T follicular helper cell (primary cell): ENCODE results near the gene LPIN1.
"Not testable (repeated sequence)": the region's sequence is repeated elsewhere in the genome, so short reads cannot be mapped to it uniquely, and the experiment has no call there.

Experiments used
- DNase-seq: peaks from one replicate; pipeline ENCODE4 v3.0.0-alpha.2; 2020; ENCODE audit warnings: low read depth

The LPIN1 gene

DNA sequence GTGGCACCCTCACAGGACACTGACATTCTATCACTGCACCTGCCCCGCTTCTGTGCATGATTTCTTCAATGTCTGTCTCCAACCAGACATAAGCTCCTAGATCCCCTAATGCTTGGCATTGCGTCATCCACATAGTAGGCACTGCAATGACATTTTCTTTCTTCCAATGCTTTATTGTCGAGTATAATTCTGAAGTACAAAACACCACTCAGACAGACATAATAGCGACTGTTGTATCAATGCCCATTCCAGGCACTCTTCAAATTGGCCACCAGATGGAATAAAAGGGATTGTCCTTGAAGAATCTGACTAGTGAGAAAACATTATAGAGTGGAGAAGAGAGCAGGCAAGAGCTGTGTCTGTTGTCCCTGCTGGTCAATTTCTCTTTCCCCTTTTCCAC, 89.0 kb downstream of the LPIN1 start:
- DNase-seq: no peak

DNA sequence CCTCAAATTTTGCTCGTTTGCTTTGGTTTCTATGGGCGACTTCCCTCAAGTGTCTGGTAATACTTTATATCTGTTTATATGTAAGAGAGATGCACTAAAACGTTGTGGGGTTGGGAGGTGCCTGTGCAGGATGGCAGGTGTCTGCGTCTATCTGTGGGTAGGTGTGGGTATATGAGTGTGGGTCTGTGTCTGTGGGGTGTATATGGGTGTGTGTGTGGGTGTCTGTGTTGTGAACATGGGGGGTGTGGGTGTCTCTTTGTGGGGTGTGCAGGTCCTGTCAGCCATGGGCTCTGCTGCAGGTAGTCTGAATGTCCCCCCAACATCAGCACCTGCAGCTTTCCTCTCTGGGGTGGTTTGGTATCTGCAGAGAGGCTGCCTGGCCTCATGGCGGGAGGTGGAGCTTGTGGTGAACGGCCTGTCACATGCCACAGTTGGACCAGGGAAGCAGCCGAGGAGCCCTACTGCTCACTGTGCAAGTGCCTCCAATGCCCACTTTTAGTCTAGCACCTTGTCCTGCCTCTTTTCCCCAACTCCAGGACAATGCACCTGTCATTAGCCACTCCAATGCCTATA, 90.3 kb downstream of the LPIN1 start:
- DNase-seq: no peak

DNA sequence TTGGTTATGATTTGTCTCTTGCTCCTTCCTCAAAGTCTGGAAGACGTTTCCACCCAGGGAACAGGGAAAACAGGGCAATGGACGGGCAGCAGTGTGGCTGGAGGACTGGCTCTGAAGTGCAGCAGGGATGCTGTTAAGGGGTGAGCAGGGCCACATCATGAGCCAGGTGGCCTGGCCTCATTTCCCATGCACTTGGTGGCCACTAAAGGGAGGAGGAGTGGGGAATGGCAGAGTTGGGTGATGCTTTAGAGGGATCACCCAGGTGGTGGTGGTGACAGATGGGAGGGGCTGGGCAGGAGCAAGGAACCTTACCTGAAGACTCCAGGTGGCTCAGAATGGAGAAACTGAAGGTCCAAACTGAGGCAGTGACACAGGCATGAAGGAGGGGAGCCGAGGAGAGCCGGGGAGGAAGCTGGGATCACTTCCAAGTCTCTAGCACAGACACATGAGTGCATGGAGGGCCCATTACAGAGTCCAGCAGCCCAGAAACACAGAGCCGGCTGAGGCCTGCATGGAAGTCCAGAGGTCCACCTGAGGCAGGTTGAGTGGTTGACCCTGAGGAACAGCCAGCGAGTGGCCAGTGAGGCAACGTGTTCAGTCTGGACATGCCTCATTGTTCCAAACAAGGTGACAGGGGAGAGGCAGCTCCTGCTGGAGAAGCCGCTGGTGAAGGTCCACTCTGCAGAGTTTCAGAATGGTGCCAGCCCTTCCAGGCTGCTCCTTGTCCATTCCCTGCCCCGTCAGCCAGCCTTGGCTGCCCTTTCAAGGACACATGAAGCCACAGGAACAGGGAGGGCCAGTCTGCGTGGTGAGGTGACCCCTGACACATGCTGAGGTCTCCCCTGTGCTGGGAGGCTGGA, 91.7 kb downstream of the LPIN1 start:
- no peak for DNase-seq

DNA sequence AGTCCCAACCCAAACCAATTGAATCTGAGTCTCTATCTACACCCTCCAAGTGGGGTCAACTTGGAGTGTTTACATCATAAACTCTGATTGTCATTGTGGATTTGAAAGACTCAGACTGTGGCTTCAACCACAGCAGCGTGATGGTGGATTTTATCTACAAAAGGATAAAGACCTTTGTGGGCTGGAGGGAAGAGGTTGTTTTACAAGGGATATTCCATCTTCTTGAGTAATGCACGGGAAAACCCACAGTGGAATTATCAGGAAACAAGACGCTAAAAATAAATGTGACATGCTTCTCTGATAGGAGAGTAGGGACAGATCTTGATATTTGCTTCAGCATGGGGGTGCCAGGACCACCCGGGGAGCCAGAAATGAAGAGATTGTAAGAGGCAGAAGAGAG, 93.5 kb downstream of the LPIN1 start:
- no peak for DNase-seq

DNA sequence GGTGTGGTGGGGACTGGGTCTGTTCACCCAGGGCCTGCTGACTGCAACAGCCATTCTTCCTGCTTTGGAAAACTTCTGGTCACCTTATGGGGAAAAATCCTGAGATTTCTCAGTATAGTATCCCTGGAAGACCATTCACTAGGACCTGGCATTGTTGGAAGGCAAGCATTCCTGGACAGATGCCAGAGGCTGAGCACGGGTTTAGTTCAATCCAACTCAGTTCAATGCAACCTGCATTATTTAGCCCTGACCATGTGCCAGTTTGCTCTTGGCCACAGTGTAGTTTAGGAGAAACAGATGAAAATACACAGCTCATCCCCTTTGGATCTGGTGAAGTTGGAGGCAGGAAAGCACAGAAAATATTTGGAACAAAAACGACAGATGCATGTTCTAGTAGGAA, 95.9 kb downstream of the LPIN1 start:
- DNase-seq: no peak

DNA sequence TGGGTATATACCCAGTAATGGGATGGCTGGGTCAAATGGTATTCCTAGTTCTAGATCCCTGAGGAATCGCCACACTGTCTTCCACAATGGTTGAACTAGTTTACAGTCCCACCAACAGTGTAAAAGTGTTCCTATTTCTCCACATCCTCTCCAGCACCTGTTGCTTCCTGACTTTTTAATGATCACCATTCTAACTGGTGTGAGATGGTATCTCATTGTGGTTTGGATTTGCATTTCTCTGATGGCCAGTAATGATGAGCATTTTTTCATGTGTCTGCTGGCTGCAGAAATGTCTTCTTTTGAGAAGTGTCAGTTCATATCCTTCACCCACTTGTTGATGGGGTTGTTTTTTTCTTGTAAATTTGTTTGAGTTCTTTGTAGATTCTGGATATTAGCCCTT, 98.4 kb downstream of the LPIN1 start:
- DNase-seq: not testable (repeated sequence)

DNA sequence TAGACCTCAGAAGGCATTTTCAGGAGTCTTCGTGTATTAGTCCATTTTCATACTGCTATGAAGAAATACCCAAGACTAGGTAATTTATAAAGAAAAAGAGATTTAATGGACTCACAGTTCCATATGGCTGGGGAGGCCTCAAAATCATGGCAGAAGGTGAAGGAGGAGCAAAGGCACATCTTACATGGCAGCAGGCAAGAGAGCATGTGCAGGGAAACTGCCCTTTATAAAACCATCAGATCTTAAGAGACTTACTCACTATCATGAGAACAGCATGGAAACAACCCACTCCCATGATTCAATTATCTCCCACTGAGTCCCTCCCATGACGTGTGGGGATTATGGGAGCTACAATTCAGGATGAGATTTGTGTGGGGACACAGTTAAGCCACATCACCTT, 101.5 kb downstream of the LPIN1 start:
- DNase-seq: not testable (repeated sequence)

DNA sequence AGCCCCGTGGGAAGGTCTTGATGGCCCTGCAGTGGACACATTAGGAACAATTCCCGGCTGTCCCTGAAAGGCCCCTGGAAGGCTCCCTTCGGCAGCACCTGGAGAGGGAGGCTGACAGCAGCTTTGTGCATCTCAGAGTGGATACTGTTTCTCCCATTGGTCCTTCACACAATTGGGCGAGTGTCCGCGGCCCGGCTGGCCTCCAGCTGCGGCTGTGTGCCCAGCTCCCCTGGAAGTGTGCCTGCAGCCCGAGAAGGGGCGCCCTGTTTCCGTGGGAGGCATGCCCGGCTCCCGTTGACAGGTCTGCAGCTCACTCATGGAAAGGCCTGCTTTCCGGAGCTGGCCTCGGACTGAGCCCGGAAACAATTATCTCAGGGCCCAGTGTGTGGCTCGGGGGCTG, 103.7 kb downstream of the LPIN1 start:
- no peak for DNase-seq

DNA sequence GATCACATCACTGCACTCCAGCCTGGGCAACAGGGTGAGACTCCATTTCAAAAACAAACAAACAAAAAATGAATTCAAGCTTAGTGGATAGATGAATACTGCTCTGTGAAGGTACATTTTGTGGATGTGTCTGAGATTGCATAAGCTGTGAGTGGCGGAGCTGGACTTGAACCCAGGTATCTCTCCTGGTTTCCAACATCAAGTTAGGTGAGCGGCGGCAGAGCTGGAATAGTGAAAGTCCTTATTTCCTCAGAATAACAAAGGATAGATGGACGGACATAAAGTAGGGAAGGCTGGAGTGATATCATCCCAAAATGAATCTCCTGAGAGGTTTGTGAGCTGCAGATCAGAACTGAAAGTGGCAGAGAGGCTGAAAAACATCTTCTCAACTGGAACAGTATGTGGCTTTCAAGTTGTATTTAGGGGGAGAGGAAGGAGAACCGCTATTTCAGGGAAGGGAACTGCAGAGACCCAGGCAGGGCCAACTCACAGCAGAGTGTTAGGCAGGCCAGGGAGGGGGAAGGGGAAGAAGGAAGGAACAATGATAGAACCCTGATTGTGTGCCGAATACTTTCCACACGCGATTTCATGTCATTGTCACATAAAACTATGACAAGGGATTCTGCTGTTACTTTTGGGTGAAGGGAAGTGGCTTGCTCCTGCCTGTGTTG, 106.2 kb downstream of the LPIN1 start:
- no peak for DNase-seq

DNA sequence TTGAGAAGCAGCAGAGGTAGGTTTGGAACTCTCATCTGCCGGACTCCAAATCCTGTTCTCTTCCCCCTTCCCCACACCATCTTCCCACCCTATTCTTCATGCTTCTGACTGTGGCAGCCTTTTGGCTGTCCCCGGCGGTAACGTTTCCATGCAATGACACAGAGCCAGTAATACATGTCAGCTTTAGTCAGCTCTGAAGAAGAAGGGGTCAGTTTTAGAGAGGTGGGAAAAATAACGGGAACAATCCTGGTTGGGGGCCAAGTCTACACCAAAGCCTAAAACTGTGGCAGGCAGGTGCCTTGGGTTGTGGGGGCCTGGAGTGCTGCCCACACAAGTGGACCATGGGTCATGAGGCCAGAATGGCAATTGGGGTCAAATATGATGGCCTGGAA, 106.8 kb downstream of the LPIN1 start:
- no peak for DNase-seq

DNA sequence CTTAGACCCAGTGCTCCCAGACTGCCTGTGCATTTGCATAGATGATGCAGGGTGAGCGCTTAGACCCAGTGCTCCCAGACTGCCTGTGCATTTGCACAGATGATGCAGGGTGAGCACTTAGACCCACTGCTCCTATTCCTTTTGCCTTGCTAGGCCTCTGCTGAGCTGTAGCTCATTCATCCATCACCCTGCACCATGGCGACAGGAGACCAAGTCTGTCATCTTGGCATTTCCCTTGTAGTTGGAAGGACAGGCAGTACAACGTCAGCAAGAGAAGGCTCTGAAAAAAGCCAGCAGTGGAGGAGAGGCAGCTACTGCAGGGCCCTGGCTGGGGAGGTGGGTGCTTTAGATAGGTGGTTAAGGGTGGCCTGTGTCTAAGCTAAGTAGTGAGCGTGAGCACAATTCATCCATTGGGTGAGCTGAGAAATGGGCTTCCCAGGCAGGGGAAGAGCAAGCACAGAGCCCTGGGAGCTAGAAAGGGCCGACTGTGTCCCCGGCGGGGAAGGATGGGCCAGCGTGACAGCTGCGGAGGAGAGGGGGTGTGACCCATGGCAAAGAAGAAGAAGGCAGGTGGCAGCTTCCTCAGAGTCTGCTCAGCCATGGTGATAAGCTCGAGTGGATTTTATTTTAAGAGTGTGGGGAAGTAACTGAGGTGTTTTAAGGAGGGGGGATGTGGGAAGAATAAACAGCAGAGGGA, 108.8 kb downstream of the LPIN1 start:
- no peak for DNase-seq

DNA sequence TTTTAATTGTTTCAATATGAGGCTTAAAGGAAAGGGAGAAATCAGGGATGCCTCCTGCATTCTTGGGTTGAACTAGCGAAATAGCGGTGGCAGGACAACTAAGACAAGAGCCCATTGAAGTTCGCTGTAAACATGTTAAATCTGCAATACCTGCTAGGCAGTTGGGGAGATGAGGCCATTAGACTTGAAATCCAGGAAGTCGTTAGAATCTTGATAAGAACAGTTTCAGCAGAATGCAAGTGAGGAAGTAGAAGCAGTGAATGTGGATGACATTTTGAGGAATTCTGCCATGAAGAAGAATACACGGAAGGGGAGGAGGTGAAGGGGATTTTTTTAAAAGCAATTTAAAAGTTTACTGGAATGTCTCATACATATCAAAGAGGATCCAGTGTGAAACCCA, 109.7 kb downstream of the LPIN1 start:
- no peak for DNase-seq

DNA sequence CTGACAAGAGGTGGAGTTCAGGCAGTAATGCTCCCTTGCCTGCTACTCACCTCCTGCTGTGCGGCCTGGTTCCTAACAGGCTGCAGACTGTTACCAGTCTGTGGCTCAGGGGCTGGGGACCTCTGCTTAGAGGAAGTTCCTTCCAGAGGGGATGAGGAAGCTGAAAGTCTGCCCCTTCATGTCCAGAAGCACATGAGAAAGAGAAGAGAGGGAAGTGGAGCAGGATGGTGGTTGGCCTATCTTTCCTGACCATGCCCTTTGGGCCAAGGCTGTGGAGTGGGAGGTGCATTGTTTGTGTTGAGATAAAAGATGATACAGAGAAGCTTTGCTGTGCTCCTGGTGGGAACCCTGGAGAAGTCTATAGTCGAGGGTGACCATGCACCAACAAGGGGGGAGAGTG, 112.5 kb downstream of the LPIN1 start:
- no peak for DNase-seq

DNA sequence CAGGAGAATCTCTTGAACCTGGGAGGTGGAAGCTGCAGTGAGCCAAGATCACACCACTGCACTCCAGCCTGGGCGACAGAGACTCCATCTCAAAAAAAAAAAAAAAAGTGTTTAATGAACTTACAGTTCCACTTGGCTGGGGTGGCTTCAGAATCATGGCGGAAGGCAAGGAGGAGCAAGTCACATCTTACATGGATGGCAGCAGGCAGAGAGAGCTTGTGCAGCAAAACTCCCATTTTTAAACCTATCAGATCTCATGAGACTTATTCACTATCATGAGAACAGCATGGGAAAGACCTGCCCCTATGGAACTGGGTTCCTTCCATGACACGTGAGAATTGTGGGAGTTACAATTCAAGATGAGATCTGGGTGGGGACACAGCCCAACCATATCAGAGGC, 113.5 kb downstream of the LPIN1 start:
- DNase-seq: not testable (repeated sequence)

DNA sequence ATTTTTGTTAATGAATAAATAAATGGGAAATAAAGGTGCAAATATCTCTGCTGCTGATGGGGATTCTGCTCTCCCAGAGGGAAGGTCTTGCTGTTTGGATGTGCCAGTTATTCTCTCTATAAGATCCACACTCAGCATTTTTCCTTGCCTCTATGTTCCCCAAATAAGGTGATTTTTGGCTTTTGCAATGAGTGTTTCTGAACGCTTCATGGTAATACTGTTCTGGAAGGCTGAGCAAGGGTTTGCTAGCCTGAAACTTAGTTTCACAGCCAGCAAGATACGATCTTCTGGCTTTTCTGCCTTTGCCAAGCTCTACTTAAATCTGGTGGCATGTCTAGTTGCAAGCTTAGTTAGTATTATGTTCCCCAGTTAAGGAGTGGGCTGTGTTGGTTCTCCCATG, 114.6 kb downstream of the LPIN1 start:
- no peak for DNase-seq

DNA sequence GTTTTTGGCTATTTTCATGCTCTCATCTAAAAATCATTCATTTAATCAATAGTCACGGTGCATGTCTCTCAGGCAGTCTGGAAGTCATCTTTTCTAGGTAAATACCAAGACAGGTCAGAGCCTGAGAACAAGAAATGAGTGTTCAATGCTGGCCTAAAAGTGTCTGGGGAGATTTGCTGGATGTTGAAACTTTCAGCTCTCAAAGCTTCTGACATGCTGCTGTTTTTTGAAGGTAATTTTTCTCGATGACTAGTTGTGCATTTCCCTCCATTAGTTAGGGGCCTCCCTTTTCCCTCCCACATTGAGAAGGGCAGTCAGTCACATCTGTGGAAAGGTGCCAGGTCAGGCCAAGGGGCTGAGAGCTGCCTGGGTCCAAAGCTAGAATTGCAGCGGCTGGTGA, 115.6 kb downstream of the LPIN1 start:
- DNase-seq: no peak

DNA sequence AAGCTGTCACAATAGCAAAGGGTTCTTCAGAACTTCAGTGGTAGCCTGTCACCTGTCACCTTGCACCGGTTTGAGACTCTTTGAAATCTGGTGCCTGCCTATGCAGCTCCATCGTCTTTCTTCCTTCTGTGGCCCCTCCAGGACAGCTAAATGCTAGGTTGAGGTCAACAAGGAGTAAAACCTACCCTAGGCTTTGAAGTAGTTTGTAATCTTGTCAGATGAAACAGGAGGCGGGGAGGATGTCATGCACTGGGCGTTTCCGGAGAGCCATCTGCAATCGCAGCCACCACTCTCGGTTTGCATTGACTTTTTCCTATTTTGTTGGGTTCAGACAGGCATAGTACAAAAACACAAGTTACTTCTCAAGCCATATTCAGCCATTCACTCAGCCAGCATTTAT, 116.7 kb downstream of the LPIN1 start:
- DNase-seq: no peak

DNA sequence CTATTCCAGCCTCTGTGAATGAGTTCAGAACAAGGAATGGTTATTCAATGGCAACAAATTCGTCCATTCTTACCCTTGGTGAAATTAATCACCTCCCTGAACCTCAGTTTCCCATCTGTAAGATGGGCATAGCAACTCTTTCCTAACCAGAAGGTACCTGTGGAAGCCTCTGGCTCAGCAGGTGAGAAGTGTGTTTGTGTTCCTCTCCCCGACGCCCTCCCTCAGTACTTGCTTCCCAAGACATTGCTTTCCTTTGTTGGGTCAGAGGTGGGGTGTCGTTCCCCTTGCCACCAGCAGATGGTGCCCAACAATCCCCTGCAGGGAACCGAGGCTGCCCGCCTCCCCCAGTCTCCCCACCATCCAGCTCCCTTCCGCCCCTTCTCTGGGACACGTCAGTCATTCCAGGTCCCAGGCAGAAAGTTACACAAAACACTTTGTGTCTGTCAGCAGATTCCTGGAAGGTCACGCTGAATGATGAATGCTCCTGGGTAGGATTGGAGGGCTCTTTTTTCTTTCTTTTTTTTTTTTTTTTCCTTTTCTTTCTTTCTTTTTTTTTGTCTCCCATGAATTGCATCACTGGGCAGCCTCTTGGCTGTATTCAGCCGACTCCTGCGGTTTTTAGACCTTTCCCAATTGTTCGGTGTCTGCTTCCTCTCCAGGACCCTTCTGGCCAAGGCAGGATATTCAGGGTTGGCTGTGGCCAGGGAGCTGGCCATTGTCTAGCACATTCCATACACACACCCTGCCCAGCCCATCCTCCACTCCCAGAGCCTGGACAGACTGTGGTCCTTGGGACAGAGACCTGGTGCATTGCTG, 117.3 kb downstream of the LPIN1 start:
- peak; percentile 58 for DNase-seq

DNA sequence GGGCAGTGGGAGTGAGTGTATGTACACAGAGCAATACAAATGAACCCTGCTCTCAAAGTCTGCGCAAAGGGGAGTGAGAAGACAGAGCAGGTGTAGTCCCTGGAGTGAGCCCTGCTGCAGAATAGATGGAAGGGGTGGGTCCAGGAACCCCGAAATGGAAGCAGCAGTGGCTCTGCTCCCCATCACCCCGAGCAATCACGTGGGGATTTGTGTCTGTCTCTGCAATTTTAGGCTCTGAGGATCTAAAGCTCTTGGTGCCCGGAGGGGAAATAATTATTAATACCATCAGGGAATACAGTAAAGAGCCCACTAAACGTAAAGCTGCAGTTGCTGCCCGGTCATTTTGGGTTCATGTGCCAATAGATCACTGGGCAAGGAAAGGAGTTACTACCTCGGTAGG, 118.3 kb downstream of the LPIN1 start:
- DNase-seq: no peak

DNA sequence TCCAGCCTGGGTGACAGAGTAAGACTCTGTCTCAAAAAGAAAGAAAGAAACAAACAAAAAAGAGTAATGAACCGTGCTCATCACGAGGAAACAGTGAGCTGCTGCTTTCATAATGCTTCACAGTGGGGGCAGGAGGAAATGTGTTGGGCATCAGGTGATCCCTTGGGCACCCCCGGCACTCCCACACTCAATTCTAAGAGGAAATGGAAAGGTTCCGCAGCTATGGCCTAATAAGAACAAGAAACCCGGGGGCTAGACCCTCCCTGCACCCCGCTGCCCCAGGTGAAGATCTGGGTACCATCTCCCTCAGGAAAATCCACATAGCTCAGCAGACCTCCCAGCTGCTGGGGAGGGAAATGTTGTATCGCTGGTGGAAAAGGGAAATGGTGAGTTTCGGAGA, 118.9 kb downstream of the LPIN1 start:
- DNase-seq: no peak

DNA sequence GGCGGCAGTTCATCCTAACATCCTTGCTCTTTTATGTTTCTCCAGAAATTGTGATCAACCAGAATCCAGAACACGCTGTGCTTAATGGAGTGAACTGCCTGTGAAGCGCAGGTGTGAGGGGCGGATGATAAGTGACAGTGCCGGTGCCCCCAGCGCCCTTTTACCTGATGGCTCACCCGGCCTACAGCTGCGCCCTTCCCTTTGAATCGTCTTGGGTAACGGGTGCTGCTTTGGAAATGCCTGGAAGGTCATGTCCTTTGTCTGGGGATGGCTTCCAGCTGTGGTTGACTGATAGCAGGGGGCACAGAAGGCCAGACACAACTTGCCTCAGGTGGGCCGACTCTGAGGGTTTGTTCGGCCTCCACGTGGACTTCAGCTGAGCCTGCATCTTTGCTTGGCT, 119.4 kb downstream of the LPIN1 start:
- DNase-seq: no peak
